IPS DF 19.7 (cell line): ENCODE measurements around the gene SLC25A15.

ENCODE experiments used
- DNase-seq: peaks from one replicate; pipeline ENCODE4 v3.0.0-alpha.2; 2013; ENCODE audit warnings: low read depth, low spot score

Gene SLC25A15

DNA sequence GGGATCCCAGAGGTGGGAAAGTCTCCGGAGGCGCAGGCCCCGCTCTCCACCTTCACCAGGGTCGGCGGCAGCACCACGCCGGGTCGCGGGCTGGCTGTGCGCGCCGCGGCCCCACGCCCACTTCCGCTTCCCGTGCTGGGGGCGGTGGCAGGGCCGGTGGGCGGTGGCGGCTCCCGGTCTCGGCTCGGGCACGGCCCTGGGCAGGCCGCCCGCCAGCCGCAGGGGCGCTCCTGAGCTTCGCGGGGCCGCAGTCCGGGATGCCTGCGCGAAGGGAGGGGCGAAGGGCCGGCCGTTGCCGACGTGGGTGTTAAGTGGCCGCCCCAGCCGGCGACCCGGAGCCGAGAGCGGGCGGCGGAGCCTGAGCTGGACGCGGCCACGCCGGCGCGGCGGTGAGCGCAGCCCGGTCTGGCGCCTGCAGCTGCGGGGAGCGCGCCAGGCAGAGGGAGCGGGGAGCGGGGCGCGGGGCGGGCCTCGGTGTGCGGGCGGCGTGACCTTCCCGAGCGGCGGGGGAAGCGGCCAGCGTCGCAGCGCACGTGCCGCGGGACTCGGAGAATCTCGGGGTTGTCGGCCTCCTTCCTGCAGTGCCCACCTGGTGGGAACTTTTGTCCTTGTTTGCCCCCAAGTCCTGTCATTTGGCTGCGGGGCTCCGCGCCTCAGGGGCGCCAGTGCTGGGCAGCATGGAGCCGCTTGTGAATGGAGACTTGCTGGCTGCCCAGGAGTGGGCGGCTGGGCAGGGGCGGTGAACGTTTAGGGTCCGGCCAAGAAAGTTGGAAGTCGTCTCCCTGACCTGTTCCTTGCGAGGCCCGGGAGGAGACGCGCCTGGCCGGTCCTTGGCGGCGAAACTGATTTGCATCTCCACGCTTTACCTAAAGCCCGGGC is at the start of gene SLC25A15:
TSS of gene SLC25A15 (plus strand) at position 337 of the 879 bp plus-strand sequence. CDS start 3,616 bp downstream, outside the sequence.
- DNase-seq = no peak

DNA sequence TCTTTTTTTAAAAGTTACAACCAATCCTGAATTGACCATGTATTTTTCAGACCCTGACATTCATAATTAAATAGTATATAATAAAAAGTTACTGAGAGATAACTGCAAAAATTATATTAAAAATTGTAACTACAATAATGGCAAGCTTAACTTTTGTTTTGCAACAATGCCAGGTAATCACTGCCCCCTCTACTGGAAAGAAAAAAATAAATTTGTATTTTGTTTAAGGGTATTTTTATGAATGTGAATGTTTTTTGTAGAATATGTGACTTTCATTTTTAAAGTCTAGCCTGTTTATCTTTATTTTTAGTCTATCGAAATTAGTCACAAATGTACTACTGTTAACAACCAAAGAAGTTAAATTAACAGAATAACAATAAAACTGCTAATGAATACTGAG is 40.1 kb upstream of the SLC25A15 start:
- DNase-seq = no peak

DNA sequence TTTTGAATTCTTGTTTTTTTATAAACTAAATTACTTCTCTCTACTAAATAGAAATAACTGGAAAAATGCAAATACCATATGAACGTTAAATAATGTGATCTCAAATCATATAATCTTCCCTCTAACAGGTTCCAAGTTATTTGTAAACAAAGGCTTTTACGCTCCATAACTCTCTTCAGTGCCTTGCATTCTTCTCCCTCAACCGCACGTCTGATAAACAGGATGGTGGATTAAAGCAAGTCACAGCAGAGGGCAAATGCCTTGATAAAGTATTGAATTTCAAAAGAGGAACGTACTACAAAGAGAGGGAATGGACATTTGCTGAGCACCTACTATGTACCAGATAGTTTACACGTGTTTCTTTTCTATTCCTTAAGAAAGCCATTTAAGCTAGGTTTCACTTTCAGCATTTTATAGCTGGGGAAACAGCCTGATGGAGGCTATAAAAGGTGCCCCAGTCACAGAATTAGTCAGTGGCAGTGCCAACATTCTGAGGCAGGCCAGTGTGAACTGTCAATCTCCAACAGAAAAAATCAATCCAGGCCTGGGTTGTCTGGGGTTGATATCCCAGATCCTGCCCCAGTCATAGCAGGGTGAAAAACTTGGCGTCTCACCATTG is 34.2 kb upstream of the SLC25A15 start:
- no peak for DNase-seq

DNA sequence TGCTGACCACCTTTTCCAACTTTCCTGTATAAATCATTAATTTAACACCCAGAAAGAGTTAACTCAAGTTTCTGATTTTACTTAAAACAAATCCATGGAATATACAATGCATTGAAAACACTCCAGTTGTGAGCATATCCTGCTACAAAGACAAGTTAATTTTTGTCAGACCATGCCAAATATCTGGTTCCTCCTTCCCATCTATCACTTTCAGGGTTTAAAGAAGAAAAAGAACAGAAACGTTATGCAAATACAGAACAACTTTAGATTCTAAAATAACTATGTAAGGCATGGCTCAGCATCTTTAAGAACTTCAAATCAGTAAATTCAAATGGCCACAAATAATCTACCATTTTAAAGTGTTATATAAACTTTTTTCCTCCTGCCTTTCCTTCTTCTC is 33.4 kb upstream of the SLC25A15 start:
- no peak for DNase-seq

DNA sequence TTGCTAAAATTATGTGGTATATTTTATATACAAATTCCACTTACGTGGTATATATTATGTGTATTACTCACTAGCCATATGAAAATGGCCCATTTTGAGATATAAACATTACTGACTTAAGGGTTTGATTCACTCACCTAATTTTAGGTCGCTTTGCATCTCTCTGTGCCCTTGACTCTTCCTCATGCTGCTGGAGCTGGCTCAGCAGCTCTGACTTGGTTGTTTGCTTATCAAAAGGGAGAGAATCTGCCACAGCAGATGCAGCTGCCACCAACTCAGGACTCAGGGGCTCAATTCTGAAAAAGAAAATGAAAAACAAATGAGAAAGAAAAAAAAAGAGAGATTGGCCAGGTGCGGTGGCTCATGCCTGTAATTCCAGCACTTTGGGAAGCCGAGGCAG is 30.6 kb upstream of the SLC25A15 start:
- no peak for DNase-seq

DNA sequence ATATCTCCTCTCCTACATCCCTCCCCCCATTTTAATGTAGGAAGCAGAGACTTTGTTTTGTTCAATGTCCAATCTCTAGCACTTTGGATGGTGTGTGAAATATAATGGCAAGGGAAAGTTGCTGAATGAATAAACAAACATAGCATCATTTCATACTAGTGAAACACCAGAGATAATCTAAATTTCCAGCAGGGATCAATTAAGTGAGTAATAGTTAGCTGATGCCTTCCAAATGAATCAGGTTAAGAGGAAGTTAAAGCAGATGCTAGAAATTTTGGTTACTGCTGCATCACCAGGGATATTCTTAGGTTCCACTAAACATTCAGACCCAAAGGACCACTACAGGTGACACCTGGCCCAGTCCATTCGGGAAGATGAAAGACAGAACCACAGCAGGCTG is 26.6 kb upstream of the SLC25A15 start:
- no peak for DNase-seq

DNA sequence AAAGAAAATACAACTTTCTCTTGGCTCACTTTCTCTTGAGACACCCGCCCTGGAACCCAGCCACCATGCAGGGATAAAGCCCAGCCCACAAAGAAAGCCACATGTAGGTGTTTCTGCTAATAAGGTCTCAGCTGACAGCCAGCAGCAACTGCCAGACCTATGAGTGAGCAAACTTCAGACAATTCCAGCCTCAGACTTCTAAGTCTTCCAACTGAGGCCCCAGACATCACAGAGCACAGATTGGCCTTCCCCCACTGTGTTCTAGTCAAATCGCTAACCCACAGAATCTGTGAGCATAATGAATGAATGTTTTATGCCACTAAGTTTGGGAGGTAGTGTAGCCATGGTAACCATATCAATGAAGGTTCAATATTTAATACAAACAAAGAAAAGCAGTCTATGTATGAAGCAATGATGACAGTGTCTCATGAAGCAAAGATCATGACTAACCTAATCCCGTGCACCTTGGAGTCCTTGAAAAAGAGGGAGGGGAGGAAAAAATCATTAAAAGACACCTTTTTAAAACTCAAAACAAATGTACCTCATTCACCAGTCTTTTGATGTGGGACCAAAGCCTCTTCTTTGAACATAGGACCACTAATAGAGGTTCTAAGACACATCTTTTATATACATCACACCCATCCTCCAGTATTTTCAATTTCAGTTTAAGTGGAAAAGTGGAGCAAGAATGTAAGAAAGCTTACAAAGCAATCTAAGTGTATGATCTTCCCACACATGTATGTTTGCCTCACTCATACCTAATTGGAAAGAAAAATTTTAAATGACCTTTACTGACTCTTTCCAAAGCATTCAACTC is 24.6 kb upstream of the SLC25A15 start:
- no peak for DNase-seq

DNA sequence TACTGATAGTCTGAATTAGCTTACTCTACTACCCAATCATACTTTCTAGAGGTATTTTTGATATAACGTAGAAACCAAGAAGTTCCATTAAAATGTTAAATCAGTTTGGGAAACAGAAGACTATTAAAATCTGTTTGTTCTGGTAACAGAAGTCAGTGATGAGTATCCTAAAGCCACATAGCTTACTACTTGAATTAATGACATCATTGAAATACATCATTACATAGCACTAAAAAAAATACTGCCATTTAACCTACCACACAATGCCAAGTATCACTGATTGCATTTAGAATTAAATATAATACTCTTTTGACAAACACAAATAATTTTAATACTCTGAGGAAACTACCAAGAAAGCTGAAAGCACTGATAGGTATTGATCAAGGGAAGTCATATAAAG is 23.8 kb upstream of the SLC25A15 start:
- no peak for DNase-seq

DNA sequence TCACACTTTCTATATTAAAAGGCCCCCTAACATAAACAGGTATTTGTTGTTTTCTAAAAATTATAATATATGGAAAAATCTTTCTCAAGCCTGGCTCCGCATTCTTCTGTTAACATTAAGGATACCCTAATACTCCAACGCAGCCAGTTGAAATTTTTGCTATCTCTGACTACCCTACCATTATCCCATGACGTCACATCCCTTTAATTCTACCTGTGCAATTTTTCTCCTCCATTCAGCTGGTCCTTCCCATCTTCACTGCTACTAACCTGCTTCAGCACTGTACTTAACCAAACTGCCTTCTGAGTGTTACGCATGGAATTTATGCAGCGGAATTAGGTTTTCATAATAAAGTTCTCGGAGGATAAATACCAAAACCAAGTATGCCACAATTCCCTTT is 19.4 kb upstream of the SLC25A15 start:
- no peak for DNase-seq

DNA sequence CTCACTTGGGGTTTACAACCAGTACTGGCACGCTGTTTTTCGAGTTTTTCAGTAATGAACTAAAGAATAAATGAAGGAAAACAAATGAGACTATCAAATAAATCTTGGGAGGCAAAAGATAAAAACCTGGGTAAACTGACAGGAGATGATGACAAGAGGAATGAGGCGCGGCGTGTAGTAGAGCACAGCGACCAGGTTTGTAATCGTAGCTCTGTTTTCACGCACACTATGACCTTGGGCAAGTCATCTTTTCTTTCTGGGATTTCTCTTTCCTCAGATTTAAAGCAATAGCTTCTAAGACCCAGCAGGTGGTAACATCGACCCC is 18.8 kb upstream of the SLC25A15 start:
- DNase-seq = no peak

DNA sequence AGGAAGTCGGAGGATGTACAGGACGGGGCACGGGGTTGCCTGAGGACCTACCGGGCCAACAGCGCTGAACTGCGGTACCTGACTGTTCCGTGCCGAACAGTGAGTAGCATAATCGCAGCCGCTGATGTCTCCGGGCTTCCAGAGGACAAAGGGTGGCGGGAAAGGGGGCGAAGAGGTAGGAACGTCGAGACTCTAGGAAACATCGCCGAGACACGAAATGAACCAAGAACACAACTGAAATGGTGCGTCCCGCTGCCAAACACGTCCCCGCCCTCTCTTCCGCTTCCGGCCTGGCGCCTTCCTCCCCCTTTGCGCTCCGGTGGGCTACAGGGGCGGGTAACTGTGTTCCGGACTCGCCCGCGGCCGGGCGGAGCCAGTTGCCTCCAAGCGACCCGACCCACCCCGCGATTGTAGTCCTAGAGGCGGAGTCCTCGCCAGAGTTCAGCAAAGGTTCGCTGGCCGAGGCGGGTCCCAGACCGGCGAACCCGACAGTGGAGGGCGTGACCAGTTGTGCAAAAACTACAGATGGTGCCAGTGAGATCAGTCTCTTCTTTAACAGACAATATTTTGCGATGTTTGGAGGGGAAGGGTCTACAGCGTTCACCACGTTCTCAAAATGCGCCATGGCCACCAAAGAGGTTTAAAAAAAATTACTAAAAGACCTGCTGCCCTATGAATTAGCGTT is 18.3 kb upstream of the SLC25A15 start, which contains the start of gene MRPS31:
TSS of gene MRPS31 (minus strand) at position 257 of the 685 bp plus-strand sequence. CDS start at position 203, 54 bp downstream.
- peak; percentile 75 for DNase-seq

DNA sequence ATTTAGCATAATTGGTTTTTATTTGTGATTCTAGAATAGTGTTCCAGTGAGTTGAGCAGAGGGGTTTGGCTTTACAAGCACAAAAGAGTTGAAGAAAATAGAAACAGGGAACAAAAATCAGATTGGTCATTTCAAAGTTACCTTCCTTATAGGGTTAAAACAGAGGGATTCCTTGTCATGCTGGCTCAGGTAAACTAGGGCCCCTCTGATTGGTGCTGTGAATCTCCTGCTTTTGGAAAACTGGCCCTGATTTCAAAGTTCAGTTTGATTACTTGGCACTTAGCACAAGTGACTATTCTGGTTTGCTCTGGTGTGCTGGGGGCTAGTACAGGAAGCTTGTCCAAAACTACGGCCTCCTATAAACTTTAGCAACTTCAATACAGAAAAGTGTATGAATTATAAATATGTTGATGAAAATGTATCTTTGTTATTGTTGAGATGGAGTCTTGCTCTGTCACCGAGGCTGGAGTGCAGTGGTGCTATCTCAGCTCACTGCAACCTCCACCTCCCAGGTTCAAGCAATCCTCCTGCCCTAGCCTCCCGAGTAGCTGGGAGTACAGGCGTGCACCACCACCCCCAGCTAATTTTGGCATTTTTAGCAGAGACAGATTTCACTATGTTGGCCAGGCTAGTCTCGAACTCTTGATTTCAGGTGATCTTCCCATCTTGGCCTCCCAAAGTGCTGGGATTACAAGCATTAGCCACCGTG is 16.5 kb upstream of the SLC25A15 start:
- no peak for DNase-seq

DNA sequence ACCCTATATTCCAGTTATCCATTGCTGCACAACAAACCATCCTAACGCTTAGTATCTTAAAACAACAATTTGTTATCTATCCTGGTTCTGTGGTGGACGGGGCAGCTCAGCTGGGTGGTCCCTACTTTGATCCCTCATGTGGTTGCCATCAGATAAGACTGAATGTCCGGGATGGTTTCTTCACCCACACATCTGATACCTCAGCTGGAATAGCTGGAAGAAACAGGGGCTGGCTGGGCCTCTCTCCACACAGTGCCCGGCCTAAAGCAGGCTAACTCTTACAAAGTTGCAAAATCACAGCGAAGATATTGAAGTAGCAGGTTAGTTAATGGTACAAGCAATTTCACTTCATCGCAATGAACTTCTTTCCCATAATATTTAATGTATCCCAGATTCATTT is 14.7 kb upstream of the SLC25A15 start:
- no peak for DNase-seq

DNA sequence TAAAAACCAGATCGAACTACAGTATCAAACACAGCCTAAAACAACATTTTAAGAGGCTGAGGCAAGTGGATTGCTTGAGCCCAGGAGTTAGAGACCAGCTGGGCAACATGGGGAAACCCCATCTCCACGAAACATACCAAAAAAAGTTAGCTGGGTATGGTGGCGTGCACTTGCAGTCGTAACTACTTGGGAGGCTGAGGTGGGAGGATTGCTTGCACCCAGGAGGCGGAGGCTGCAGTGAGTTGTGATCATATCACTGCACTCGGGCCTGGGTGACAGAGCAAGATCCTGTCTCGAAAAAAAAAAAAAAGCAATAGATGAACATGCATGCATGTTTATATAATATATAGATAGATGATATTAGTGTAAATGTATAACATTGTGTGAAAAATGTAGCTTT is 13.2 kb upstream of the SLC25A15 start:
- DNase-seq = no peak

DNA sequence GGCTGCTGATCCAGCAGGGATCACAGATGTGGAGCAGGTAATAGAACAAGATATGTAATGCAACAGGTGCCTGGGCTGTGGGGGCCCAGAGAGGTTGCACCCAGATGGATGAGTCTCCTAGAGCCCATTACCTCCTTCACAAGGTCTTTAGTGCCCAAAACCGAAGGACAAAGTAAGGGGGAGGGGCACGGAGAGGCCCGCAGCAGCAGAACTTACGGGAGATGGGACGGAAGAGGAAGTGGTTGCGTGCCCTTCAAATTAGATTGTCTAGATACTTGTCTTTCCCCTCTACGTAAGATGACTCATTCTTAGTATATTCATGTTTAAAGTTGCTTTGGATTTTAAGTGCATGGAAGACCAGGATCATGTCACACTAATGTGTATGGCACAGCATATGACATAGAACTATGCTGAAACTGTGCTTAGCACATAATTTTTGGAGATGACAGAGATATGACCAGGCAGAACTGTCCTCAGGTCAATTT is 12.7 kb upstream of the SLC25A15 start:
- no peak for DNase-seq

DNA sequence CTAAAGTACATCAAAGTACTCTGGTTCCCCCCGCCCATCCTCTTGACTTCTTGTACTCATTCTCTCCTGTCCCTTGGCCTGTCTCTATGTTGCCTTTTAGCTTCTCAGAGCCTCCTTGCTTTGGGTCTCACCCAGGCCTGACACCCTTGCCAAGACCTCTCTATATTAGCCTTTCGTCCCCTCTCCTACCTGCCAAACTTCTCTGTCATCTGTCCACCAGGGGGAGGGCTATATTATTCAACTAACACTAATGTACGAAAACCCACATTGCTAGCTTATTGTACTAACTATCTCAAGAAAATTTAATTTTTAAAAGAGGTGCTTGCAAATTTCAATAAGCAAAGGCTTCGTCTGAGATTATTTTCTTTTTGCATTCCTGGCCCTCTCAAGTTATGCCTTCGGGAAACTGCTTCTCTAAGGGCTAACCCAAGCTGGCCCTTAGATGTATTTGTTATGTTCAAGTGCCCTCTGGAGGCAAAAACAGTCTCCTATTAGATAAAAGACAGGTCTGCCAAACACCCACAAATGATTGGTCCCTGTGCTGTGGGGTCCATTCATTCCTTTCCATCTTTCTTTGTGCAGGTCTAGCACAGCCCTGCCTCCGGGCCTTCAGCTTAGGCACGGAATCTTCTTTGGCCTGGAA is 12.1 kb upstream of the SLC25A15 start:
- no peak for DNase-seq

DNA sequence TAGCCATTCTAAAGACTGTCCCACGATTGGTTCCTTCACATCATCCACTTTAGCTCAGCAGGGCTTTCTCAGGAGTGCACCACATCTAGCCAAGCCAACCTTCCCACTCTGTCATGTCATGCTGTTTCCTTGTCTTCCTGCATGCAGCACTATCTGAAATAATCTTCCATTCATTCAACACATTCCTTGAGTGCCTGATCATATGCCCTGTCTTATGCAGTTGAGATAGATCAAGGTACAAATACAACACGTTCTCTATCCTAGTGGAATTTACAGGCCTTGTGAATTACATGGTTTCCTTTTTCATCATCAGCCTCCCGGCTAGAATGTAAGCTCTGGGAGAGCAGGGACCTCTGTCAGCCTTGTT is 11.6 kb upstream of the SLC25A15 start:
- no peak for DNase-seq

DNA sequence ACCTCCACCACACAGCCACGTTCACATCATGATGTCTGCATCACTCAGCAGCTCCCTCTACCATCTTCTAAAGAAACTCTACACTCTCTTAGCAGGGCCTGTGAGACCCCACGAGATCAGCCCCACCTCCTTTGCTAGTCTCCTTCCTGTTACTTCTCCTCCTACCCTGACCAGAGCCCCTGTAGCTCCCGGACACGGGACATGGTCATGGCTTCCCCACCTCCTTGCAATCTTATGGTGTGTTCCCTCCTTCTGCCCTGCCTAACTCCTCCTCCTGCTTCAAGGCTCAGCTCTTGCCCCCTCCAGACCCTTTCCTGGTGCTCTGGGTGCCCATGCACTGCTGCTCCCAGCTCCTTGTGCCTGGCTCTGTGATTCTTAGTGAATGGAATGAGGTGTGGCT is 10.4 kb upstream of the SLC25A15 start:
- no peak for DNase-seq

DNA sequence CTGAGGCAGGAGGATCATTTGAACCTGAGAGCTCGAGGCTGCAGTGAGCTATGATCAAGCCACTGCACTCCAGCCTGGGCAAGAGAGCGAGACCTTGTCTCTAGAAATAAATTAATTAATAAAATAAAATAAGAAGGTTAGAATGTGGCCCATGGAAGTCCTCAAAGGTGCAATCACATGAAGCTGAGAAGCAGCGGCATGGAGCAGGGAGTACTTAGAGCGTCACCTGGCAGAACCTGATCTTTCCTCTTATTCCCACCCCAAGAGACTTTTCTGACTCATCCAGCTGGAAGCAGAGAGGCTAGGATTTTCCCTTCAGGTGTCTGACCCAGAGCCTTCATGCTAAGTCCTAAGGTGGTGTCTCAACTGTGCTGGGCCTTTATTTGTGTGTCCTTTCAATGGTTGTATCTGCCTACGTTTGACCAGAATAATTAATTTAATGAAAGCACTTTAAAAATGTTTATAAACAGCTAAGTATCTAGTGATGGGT is 9.6 kb upstream of the SLC25A15 start:
- no peak for DNase-seq

DNA sequence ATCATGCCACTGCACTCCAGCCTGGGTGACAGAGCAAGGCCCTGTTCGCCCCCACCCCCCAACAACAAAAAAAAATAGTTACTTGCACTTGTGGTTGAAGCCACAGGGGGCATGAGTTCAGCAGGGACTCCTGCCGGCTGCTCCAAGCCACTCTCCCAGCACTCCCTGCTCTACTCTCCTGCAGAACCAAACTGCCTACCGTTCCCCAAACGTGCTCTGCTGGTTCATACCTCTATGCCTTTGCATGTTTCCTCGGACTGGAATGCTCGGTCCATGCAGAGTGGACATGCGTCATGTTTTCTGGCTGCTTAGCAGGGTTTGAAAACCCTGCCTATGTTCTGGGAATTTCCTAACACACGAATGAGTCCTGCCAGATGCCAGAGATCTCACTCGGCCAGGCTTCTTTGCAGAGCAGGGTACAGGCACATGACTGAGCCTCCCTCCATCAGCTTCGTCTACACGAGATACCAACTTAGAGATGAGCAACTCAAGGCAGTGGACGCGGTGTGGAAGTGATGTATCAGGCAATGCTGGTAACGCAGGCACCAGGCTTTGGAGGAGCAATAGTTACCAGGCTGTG is 8.5 kb upstream of the SLC25A15 start:
- DNase-seq = no peak
